SK-N-SH (cell line): ENCODE data around the gene RILPL1. TPM values are rescaled to one million over a fixed set of nuclear protein-coding genes. Genes with fewer than 3 reads are reported as not detected.

ENCODE experiments used
- CTCF ChIA-PET: fragments of 300-600, 350-600 bp; formaldehyde crosslinking; extraction: SDS; loops from one replicate; lab custom pipeline; 2021; lab: Yijun Ruan, JAX
- POLR2A ChIA-PET: fragments of 350-600 bp; sonication (Branson Sonifier 250); formaldehyde crosslinking; extraction: SDS; loops from one replicate; lab custom pipeline; 2020; ENCODE audit warnings: antibody characterized with exemption, inconsistent platforms; lab: Yijun Ruan, JAX
- DNase-seq: peaks from one replicate; pipeline ENCODE4 v3.0.0; 2012
- H2AFZ ChIP-seq: fragments of 200-600 bp; sonication (generic); 2 replicates; pipeline ENCODE4 v1.8.1; 2016; ENCODE audit warnings: antibody characterized with exemption, mild to moderate bottlenecking, low read depth
- H3F3A ChIP-seq: fragments of 200-600 bp; sonication (generic); replicated peaks from 2 replicates; pipeline ENCODE3; 2016; ENCODE audit warnings: antibody characterized with exemption, mild to moderate bottlenecking; ENCODE audit not compliant: insufficient read depth
- H3K27ac ChIP-seq, 2 experiments: fragments of 200-500 bp in 1 of 2; fragments of 200-600 bp in 1 of 2; sonication (Bioruptor generic) in 1 of 2; sonication (generic), shearing (Covaris generic) in 1 of 2; 2 replicates each; pipeline versions ENCODE4 v1.5.1 to v1.6.1; 2014 to 2016; ENCODE audit warnings: low read depth in 2 of 2, inconsistent platforms in 1 of 2, low read length in 1 of 2, mild to moderate bottlenecking in 1 of 2, mixed read lengths in 1 of 2
- H3K27me3 ChIP-seq: fragments of 200-600 bp; sonication (generic), shearing (Covaris generic); 2 replicates; pipeline ENCODE4 v1.6.1; 2016; ENCODE audit warnings: mixed run types; ENCODE audit not compliant: insufficient read depth
- H3K36me3 ChIP-seq, 2 experiments: fragments of 200-500 bp in 1 of 2; fragments of 200-600 bp in 1 of 2; sonication (Bioruptor generic) in 1 of 2; sonication (generic) in 1 of 2; replicated peaks in 1 of 2; 2 replicates each; pipeline versions ENCODE3 to v1.5.1; 2014 to 2016; ENCODE audit warnings: low read length in 1 of 2, mild to moderate bottlenecking in 1 of 2; ENCODE audit not compliant: insufficient read depth in 2 of 2, control insufficient read depth in 1 of 2
- H3K4me1 ChIP-seq, 2 experiments: fragments of 200-500 bp in 1 of 2; fragments of 200-600 bp in 1 of 2; sonication (Bioruptor generic) in 1 of 2; sonication (generic), shearing (Covaris generic) in 1 of 2; 2 replicates each; pipeline versions ENCODE4 v1.5.1 to v1.6.1; 2014 to 2016; ENCODE audit warnings: low read depth in 1 of 2, low read length in 1 of 2, mixed run types in 1 of 2; ENCODE audit not compliant: insufficient read depth in 2 of 2, control insufficient read depth in 1 of 2
- H3K4me2 ChIP-seq: fragments of 200-600 bp; sonication (generic), shearing (Covaris generic); 2 replicates; pipeline ENCODE4 v1.6.1; 2017; ENCODE audit warnings: mixed run types
- H3K4me3 ChIP-seq, 2 experiments: fragments of 200-500 bp in 1 of 2; fragments of 200-600 bp in 1 of 2; sonication (Bioruptor generic) in 1 of 2; sonication (generic), shearing (Covaris generic) in 1 of 2; 2 replicates each; pipeline versions ENCODE4 v1.5.1 to v1.8.1; 2014 to 2016; ENCODE audit warnings: low read depth in 2 of 2, inconsistent platforms in 1 of 2, low read length in 1 of 2, mild to moderate bottlenecking in 1 of 2, mixed read lengths in 1 of 2, moderate library complexity in 1 of 2
- H3K79me2 ChIP-seq: fragments of 200-600 bp; sonication (generic); 2 replicates; pipeline ENCODE4 v1.8.1; 2017; ENCODE audit warnings: mild to moderate bottlenecking; ENCODE audit not compliant: insufficient read depth
- H3K9ac ChIP-seq: fragments of 200-600 bp; sonication (generic); 2 replicates; pipeline ENCODE4 v1.6.1; 2017; ENCODE audit warnings: mixed run types
- H3K9me2 ChIP-seq: fragments of 200-600 bp; sonication (generic); 2 replicates; pipeline ENCODE4 v1.6.1; 2017; ENCODE audit warnings: mixed run types
- H3K9me3 ChIP-seq: fragments of 200-600 bp; sonication (generic); 2 replicates; pipeline ENCODE4 v1.6.1; 2017; ENCODE audit warnings: mixed run types, mild to moderate bottlenecking, moderate library complexity
- H4K20me1 ChIP-seq: fragments of 200-600 bp; sonication (generic); 2 replicates; pipeline ENCODE4 v1.6.1; 2017; ENCODE audit warnings: mild to moderate bottlenecking, mixed run types; ENCODE audit not compliant: insufficient read depth
- CHD2 ChIP-seq: fragments of 150-350 bp; IDR thresholded peaks from 2 replicates; pipeline ENCODE4 v1.6.1; 2018; ENCODE audit warnings: low read length; ENCODE audit not compliant: partially characterized antibody
- ELF1 ChIP-seq: IDR thresholded peaks from 2 replicates; pipeline ENCODE4 v1.4.0; 2012
- EP300 ChIP-seq, 2 experiments: IDR thresholded peaks; 2 replicates each; pipeline versions ENCODE4 v1.4.0 to v1.6.1; 2012; ENCODE audit warnings: borderline replicate concordance in 1 of 2, low read depth in 1 of 2, low read length in 1 of 2
- JUND ChIP-seq: IDR thresholded peaks from 2 replicates; pipeline ENCODE4 v1.4.0; 2012
- MEF2A ChIP-seq: IDR thresholded peaks from 2 replicates; pipeline ENCODE4 v1.4.0; 2012; ENCODE audit warnings: low read depth, borderline replicate concordance
- MXI1 ChIP-seq: IDR thresholded peaks from 2 replicates; pipeline ENCODE4 v1.6.1; 2012; ENCODE audit warnings: mild to moderate bottlenecking, low read depth, low read length, improper control_type of control experiment
- NRF1 ChIP-seq: IDR thresholded peaks from 2 replicates; pipeline ENCODE4 v1.6.1; 2012; ENCODE audit warnings: low read depth, mild to moderate bottlenecking, low read length
- RCOR1 ChIP-seq: fragments of 150-350 bp; IDR thresholded peaks from 2 replicates; pipeline ENCODE4 v1.6.1; 2017; ENCODE audit warnings: antibody characterized with exemption, low read length
- REST ChIP-seq: IDR thresholded peaks from 2 replicates; pipeline ENCODE4 v1.6.1; 2012; ENCODE audit warnings: mild to moderate bottlenecking, low read depth, low read length, moderate library complexity
- RFX5 ChIP-seq: IDR thresholded peaks from 2 replicates; pipeline ENCODE4 v1.6.1; 2012; ENCODE audit warnings: mild to moderate bottlenecking, improper control_type of control experiment, low read length
- SIN3A ChIP-seq: IDR thresholded peaks from 2 replicates; pipeline ENCODE4 v1.6.1; 2012; ENCODE audit warnings: low read depth, mild to moderate bottlenecking, low read length, moderate library complexity, borderline replicate concordance
- TEAD4 ChIP-seq: IDR thresholded peaks from 2 replicates; pipeline ENCODE4 v1.4.0; 2012; ENCODE audit warnings: mild to moderate bottlenecking, borderline replicate concordance; ENCODE audit not compliant: insufficient read depth
- ZBTB33 ChIP-seq: IDR thresholded peaks from 2 replicates; pipeline ENCODE4 v1.4.0; 2012; ENCODE audit warnings: low read depth, borderline replicate concordance
- WGBS: methylation state at CpG from one replicate; pipeline ENCODE4 v1.1.6; 2017; ENCODE audit warnings: low lambda C conversion rate; 5-methylcytosine and 5-hydroxymethylcytosine counted together
- polyA plus RNA-seq, 3 experiments: library from polyadenylated mRNA; depleted of rRNA; stranded (reverse); fragments of >200 nt; gene quantifications; 2 replicates each; pipeline ENCODE4 v1.2.3, GENCODE V29; 2012
- TF ChIP-seq, protein P1 (sequence below): IDR thresholded peaks from 2 replicates; pipeline ENCODE4 v1.4.0; 2012; ENCODE audit warnings: low read depth
- TF ChIP-seq, protein P2 (sequence below): fragments of 150-350 bp; IDR thresholded peaks from 2 replicates; pipeline ENCODE4 v1.6.1; 2016; ENCODE audit warnings: mild to moderate bottlenecking, low read depth, low read length
- TF ChIP-seq, protein P3 (sequence below): fragments of 150-350 bp; IDR thresholded peaks from 2 replicates; pipeline ENCODE4 v1.6.1; 2017; ENCODE audit warnings: antibody characterized with exemption, low read length, low read depth, borderline replicate concordance

Gene RILPL1
- polyA plus RNA-seq, 1 of the 3 experiments (the other 2 are of a cell fraction): 32.6 TPM

DNA sequence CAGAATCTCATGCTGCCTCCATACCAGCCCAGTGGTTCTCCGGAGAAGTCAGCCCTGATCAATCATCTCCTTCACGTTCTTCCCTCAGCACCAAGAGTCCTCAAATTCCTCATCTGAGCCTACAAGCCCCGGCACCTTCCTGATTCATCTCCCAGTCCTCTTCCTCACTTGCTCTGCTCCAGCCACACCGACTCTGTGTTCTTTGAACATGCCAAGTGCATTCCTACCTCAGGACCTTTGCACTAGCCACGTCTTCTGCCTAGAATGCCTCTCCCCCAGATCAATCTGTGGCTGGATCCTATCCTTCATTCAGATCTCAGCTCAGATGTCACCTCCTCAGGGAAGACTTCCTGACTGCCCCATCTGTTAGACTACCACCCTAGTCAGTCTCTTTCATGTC lies 4.7 kb downstream of the RILPL1 start:
- WGBS: 93% methylated on average over 5 of the region's 5 CpGs
- H3K4me2 ChIP-seq: no peak overlapping the region
- no peak overlapping the region for H3K9ac ChIP-seq
- H3K4me1 ChIP-seq: peaks cover 5 to 21% of the 10 kb centered on the region in 2 experiments; a peak in 1 of 4 replicates
- H3K27ac ChIP-seq: no peak overlapping the region
- no peak for DNase-seq
- no peaks in the 10 kb centered on the region for H3F3A ChIP-seq
- ChIA-PET CTCF (no interaction called here), POLR2A (interaction anchor here (0.6 kb wide), 1 partner anchor 12 kb away, joined by 3 read pairs; no protein-coding TSS in a partner anchor)
- peaks cover 2 to 16% of the 10 kb centered on the region in 2 experiments for H3K36me3 ChIP-seq
- H4K20me1 ChIP-seq: 0 out of 2 replicates have a peak, but pooled peaks cover 6% of the 10 kb centered on the region
- no peak overlapping the region for H3K4me3 ChIP-seq
- H3K9me2 ChIP-seq: no peaks in the 10 kb centered on the region
- H3K9me3 ChIP-seq: no peaks in the 10 kb centered on the region
- no peaks in the 10 kb centered on the region for H3K27me3 ChIP-seq
- TF ChIP-seq MXI1 (no peak), ZBTB33 (no peak), REST (no peak), ELF1 (no peak), JUND (no peak), TEAD4 (no peak), CHD2 (no peak), EP300 (IDR thresholded peaks at IDR 0.05; ENCODE audit: borderline replicate concordance in 1 of 2, low read depth in 1 of 2, low read length in 1 of 2) (no peak), SIN3A (no peak)
- H3K79me2 ChIP-seq: peaks cover 75% of the 10 kb centered on the region
- H2AFZ ChIP-seq: no peak overlapping the region

- no peak overlapping the region for H3K27ac ChIP-seq
- CTCF ChIA-PET: interaction anchor here (1.1 kb wide), 1 partner anchor 55 kb away, joined by 4 read pairs; no protein-coding TSS in a partner anchor
- H3K9me2 ChIP-seq: no peaks in the 10 kb centered on the region
- POLR2A ChIA-PET: no interaction called here
- no peaks in the 10 kb centered on the region for H3F3A ChIP-seq
- WGBS: 93% methylated on average over 5 of the region's 7 CpGs
- H3K79me2 ChIP-seq: peaks cover 58% of the 10 kb centered on the region
- no peak for DNase-seq
- no peak overlapping the region for H3K4me3 ChIP-seq
- no peak overlapping the region for H3K4me2 ChIP-seq
- H3K4me1 ChIP-seq: peaks cover under 1 to 5% of the 10 kb centered on the region in 2 experiments; a peak in 1 of 4 replicates
- no peaks in the 10 kb centered on the region for H3K27me3 ChIP-seq
- H3K9me3 ChIP-seq: no peaks in the 10 kb centered on the region
- no peak overlapping the region for H3K9ac ChIP-seq
- peaks cover 16 to 17% of the 10 kb centered on the region in 2 experiments for H3K36me3 ChIP-seq
- H4K20me1 ChIP-seq: 0 out of 2 replicates have a peak, but pooled peaks cover 6% of the 10 kb centered on the region
- H2AFZ ChIP-seq: no peak overlapping the region
- TF ChIP-seq RCOR1: no peak
- no peak for TF ChIP-seq NRF1
- TF ChIP-seq MXI1: no peak
- TF ChIP-seq, protein P1, sequence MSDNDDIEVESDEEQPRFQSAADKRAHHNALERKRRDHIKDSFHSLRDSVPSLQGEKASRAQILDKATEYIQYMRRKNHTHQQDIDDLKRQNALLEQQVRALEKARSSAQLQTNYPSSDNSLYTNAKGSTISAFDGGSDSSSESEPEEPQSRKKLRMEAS: no peak
- TF ChIP-seq MEF2A: no peak
- no peak for TF ChIP-seq ZBTB33
- TF ChIP-seq, protein P2, sequence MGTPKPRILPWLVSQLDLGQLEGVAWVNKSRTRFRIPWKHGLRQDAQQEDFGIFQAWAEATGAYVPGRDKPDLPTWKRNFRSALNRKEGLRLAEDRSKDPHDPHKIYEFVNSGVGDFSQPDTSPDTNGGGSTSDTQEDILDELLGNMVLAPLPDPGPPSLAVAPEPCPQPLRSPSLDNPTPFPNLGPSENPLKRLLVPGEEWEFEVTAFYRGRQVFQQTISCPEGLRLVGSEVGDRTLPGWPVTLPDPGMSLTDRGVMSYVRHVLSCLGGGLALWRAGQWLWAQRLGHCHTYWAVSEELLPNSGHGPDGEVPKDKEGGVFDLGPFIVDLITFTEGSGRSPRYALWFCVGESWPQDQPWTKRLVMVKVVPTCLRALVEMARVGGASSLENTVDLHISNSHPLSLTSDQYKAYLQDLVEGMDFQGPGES: no peak
- no peak for TF ChIP-seq RFX5
- TF ChIP-seq, protein P3, sequence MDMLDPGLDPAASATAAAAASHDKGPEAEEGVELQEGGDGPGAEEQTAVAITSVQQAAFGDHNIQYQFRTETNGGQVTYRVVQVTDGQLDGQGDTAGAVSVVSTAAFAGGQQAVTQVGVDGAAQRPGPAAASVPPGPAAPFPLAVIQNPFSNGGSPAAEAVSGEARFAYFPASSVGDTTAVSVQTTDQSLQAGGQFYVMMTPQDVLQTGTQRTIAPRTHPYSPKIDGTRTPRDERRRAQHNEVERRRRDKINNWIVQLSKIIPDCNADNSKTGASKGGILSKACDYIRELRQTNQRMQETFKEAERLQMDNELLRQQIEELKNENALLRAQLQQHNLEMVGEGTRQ: no peak
These were observed 6.9 kb downstream of the RILPL1 start for GRCh38 chr12:123526542-123527080.
